ENCODE results near the gene HDAC9.
A peak's percentile ranks its signal among the peaks of the same experiment; 100 is the strongest.

The HDAC9 gene

GRCh38 chr7:18521945-18522566 is 26.5 kb downstream of the HDAC9 start:
- FAIRE-seq: no peak
- DNase-seq (ENCODE audit: low spot score): no peak

GRCh38 chr7:18524248-18524647 is 28.7 kb downstream of the HDAC9 start:
- FAIRE-seq (no peak), DNase-seq (ENCODE audit: low spot score) (no peak)

GRCh38 chr7:18526368-18526878 is 30.9 kb downstream of the HDAC9 start:
- FAIRE-seq (no peak), DNase-seq (ENCODE audit: low spot score) (no peak)

GRCh38 chr7:18529239-18529638 is 33.7 kb downstream of the HDAC9 start:
- peak; percentile 58 for FAIRE-seq
- no peak for DNase-seq (ENCODE audit: low spot score)

GRCh38 chr7:18530224-18531179 is 35.0 kb downstream of the HDAC9 start:
- FAIRE-seq (peak; percentile 87), DNase-seq (ENCODE audit: low spot score) (no peak)

- FAIRE-seq (no peak), DNase-seq (ENCODE audit: low spot score) (no peak)
Measured at GRCh38 chr7:18531539-18531938, 36.0 kb downstream of the HDAC9 start.

GRCh38 chr7:18532813-18533212 is 37.3 kb downstream of the HDAC9 start:
- FAIRE-seq (no peak), DNase-seq (ENCODE audit: low spot score) (no peak)

- FAIRE-seq (no peak), DNase-seq (ENCODE audit: low spot score) (no peak)
Measured at GRCh38 chr7:18534481-18534880, 38.9 kb downstream of the HDAC9 start.

GRCh38 chr7:18535810-18536415 is 40.4 kb downstream of the HDAC9 start:
- peak; percentile 40 for DNase-seq (ENCODE audit: low spot score)
- FAIRE-seq: no peak

GRCh38 chr7:18536486-18536885 is 40.9 kb downstream of the HDAC9 start:
- DNase-seq (ENCODE audit: low spot score): peak; percentile 28
- peak; percentile 82 for FAIRE-seq

- DNase-seq (ENCODE audit: low spot score) (no peak), FAIRE-seq (no peak)
Measured at GRCh38 chr7:18538554-18539250, 43.2 kb downstream of the HDAC9 start.

- DNase-seq (ENCODE audit: low spot score) (no peak), FAIRE-seq (no peak)
Measured at GRCh38 chr7:18540396-18540795, 44.8 kb downstream of the HDAC9 start.

GRCh38 chr7:18541181-18541870 is 45.8 kb downstream of the HDAC9 start:
- DNase-seq (ENCODE audit: low spot score) (peak; percentile 76), FAIRE-seq (peak; percentile 87)

GRCh38 chr7:18541871-18542212 is 46.3 kb downstream of the HDAC9 start:
- FAIRE-seq: no peak
- DNase-seq (ENCODE audit: low spot score): no peak

GRCh38 chr7:18546576-18546975 is 51.0 kb downstream of the HDAC9 start:
- DNase-seq (ENCODE audit: low spot score) (no peak), FAIRE-seq (no peak)

GRCh38 chr7:18547509-18548187 is 52.1 kb downstream of the HDAC9 start:
- FAIRE-seq: no peak
- DNase-seq (ENCODE audit: low spot score): no peak

- FAIRE-seq: no peak
Measured at GRCh38 chr7:18548534-18548933, 53.0 kb downstream of the HDAC9 start.

GRCh38 chr7:18550574-18550973 is 55.0 kb downstream of the HDAC9 start:
- FAIRE-seq (no peak), DNase-seq (ENCODE audit: low spot score) (no peak)

More at GRCh38 chr7:18548534-18548933, 53.0 kb downstream of the HDAC9 start:
- DNase-seq (ENCODE audit: low spot score): no peak

GRCh38 chr7:18552316-18552916 is 56.9 kb downstream of the HDAC9 start:
- no peak for FAIRE-seq
- no peak for DNase-seq (ENCODE audit: low spot score)
